ENCODE results near the gene MUSTN1.

Gene MUSTN1

DNA sequence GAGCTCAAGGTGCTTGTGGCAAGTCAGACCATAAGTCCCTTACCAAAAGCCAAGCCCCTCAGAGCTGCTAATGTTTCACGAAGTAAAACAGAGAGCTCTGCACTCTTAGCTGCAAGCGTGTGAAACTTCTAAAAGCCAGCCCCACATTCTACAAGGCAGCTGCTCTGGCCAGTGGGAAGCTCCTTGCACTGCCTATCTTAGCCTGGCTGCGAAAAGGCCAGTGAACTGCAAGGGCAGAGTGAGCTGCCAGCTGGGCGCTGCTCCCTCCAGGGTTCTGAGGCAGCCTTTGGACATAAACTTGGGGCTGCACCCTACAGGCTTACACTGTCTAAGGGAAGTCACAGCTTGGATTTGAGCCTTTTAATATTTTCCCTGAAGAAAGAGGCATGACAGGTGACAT lies 2.2 kb upstream of the MUSTN1 start:
- peaks cover 12% of the 10 kb centered on the region for H3K36me3 Mint-ChIP-seq
- CTCF ChIA-PET, result interaction anchor here (1.2 to 2.5 kb wide), 4 partner anchors 10 to 43 kb away, joined by 3 to 9 read pairs (median 4); no protein-coding TSS in a partner anchor
- no peaks in the 10 kb centered on the region for H3K9me3 Mint-ChIP-seq
- no peak overlapping the region for H3K27ac Mint-ChIP-seq
- DNase-seq, result no peak
- H3K27me3 Mint-ChIP-seq, result no peaks in the 10 kb centered on the region
- peaks cover 33% of the 10 kb centered on the region for H3K4me1 Mint-ChIP-seq
- no peak overlapping the region for H3K4me3 Mint-ChIP-seq

GRCh38 chr3:52836471-52836845 lies 1.6 kb upstream of the MUSTN1 start:
- CTCF ChIA-PET, result interaction anchor here (1.2 kb wide), 1 partner anchor 16 kb away, joined by 4 read pairs; no protein-coding TSS in a partner anchor
- H3K27ac Mint-ChIP-seq, result no peak overlapping the region
- no peak for DNase-seq
- H3K27me3 Mint-ChIP-seq, result no peaks in the 10 kb centered on the region
- no peak overlapping the region for H3K4me3 Mint-ChIP-seq
- H3K36me3 Mint-ChIP-seq, result peaks cover 8% of the 10 kb centered on the region
- H3K9me3 Mint-ChIP-seq, result no peaks in the 10 kb centered on the region
- H3K4me1 Mint-ChIP-seq, result peaks cover 33% of the 10 kb centered on the region

- DNase-seq, result no peak
- Mint-ChIP-seq H3K4me3 (no peak overlapping the region), H3K27ac (no peak overlapping the region), H3K4me1 (peaks cover 35% of the 10 kb centered on the region), H3K36me3 (peaks cover 8% of the 10 kb centered on the region), H3K27me3 (no peaks in the 10 kb centered on the region), H3K9me3 (no peaks in the 10 kb centered on the region)
- CTCF ChIA-PET, result no interaction called here
These were observed 1.1 kb upstream of the MUSTN1 start for GRCh38 chr3:52835766-52836470.

DNA sequence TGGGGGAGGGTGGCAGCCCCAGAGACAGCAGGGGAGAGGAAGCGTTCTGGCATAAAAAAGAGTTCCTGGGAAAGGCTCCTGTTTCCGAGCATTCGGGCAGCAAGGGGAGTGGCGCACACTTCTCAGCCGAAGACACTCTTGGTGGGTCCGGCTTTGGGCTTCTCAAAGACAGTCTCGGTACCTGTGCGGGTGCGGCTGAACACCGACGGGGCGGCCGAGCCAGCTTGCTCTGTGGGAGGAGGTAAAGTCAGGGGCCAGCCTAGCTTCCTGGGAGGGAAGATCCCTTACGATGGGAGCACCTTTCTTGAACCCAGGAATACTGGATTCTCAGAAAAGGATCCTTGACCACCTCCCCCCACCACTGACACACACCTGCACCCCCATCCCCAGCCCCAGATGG lies 1.6 kb downstream of the MUSTN1 start:
- H3K9me3 Mint-ChIP-seq, result no peaks in the 10 kb centered on the region
- peaks cover 18% of the 10 kb centered on the region for H3K4me1 Mint-ChIP-seq
- H3K27ac Mint-ChIP-seq, result no peak overlapping the region
- H3K36me3 Mint-ChIP-seq, result peaks cover 4% of the 10 kb centered on the region
- H3K27me3 Mint-ChIP-seq, result no peaks in the 10 kb centered on the region
- H3K4me3 Mint-ChIP-seq, result no peak overlapping the region
- CTCF ChIA-PET, result no interaction called here
- no peak for DNase-seq

- Mint-ChIP-seq H3K27ac (no peak overlapping the region), H3K36me3 (no peaks in the 10 kb centered on the region), H3K4me1 (peaks cover 3% of the 10 kb centered on the region), H3K27me3 (no peaks in the 10 kb centered on the region), H3K4me3 (no peak overlapping the region), H3K9me3 (no peaks in the 10 kb centered on the region)
- no peak for DNase-seq
- CTCF ChIA-PET, result interaction anchor here (1.1 kb wide), 1 partner anchor 12 kb away, joined by 3 read pairs; no protein-coding TSS in a partner anchor
These were observed 3.1 kb downstream of the MUSTN1 start for GRCh38 chr3:52831500-52832301.

DNA sequence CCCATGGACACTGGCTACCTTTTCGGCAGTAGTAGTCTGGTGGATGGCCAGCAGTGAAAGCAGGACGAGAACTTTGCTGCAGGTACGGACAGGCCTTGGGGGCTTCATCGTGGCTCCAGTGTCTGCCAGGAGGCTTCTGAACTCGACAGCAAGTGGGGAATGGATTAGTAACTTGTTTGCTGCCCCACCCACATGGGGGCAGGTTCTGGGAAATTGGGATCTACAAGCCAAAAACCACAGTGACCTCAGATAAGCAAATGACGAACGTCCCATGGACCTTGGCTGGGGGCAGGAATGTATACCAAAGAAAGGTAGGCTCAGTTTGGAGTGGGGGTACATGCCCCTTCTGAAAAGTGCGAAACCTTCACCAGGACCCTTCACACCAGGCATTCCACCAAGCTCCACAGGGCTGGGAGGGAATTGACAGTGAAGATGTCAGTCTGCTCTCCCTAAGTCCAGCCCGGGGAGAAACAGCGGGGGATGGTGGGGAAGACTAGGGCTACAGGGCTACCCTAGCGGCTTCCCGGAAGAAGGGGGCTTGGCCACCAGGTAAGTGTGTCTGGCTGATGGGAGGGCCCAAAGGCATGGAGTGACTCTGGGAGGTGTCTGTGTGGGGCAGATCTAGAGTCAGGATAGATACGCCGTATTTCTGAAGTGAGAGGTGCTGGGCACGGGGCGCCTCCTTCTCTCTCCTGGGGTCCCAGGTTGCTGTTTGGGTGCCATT lies 4.1 kb downstream of the MUSTN1 start, which contains the start of gene ITIH4:
TSS of gene ITIH4 (minus strand) at position 138 of the 724 bp plus-strand sequence. CDS start at position 108, 30 bp downstream.
- Mint-ChIP-seq H3K27me3 (no peaks in the 10 kb centered on the region), H3K4me3 (no peak within 1 kb of the TSS), H3K4me1 (peaks cover 2% of the 10 kb centered on the region), H3K36me3 (no peaks in the 10 kb centered on the region), H3K9me3 (no peaks in the 10 kb centered on the region), H3K27ac (no peak within 1 kb of the TSS)
- CTCF ChIA-PET, result no interaction called here
- no peak for DNase-seq

GRCh38 chr3:52829906-52830463 lies 4.8 kb downstream of the MUSTN1 start:
- H3K4me1 Mint-ChIP-seq, result peaks cover 2% of the 10 kb centered on the region
- CTCF ChIA-PET, result interaction anchor here (1.3 kb wide), 2 partner anchors 9 to 11 kb away, joined by 3 read pairs; no protein-coding TSS in a partner anchor
- no peak for DNase-seq
- H3K27ac Mint-ChIP-seq, result no peak overlapping the region
- no peaks in the 10 kb centered on the region for H3K36me3 Mint-ChIP-seq
- H3K4me3 Mint-ChIP-seq, result no peak overlapping the region
- no peaks in the 10 kb centered on the region for H3K9me3 Mint-ChIP-seq
- no peaks in the 10 kb centered on the region for H3K27me3 Mint-ChIP-seq

DNA sequence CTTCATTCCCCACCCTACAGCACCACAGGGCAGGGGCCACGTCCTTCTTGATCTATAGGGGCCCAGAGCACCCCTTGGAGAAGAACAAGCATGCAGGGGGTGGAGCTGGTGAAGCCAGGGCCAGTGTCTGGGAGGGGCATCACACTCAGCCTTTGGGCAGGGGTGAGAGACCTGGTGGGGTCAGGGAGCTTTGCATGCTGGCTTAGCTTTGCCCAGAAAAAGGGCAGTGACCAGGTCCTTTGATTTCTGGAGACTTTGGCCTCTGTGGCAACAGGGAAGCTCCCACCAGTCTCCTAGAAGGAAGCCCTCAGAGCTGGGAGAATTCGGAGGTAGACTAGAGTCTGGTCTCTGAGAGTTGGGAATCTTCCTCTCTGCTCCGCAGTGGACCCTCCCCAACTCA lies 5.3 kb downstream of the MUSTN1 start:
- CTCF ChIA-PET, result interaction anchor here (1.3 kb wide), 2 partner anchors 9 to 11 kb away, joined by 3 read pairs; no protein-coding TSS in a partner anchor
- H3K9me3 Mint-ChIP-seq, result no peaks in the 10 kb centered on the region

DNA sequence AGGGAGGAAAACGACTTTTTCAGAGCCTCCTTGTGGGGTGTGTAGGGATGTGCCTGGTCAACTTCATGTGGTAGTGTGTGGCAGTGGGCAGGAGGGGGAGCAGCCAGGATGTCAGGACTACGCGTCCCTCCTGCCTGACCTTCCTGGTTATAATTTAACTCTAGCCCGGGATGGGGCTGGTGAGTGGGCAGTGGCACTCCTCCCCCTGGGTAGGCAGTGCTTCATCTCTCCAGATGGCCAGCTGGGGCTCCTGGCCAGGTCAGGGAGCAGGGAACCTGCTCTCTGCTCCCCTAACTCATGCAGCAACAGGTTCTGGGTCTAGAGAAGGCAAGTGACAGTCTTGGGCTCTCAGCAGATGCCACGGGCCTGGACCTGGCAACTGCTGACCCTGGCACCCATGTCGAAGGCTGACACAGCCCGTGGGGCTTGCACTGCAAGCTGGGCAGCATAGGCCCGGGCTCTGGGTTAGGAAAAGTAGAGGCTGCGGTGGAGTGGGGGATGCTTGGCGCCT lies 6.9 kb downstream of the MUSTN1 start:
- no peak for DNase-seq
- H3K36me3 Mint-ChIP-seq, result no peaks in the 10 kb centered on the region
- CTCF ChIA-PET, result no interaction called here
- H3K27me3 Mint-ChIP-seq, result no peaks in the 10 kb centered on the region
- H3K9me3 Mint-ChIP-seq, result no peaks in the 10 kb centered on the region
- H3K4me3 Mint-ChIP-seq, result no peak overlapping the region
- no peak overlapping the region for H3K27ac Mint-ChIP-seq
- H3K4me1 Mint-ChIP-seq, result peaks cover 2% of the 10 kb centered on the region

More for the DNA sequence above, 5.3 kb downstream of the MUSTN1 start:
- no peak overlapping the region for H3K27ac Mint-ChIP-seq
- H3K4me3 Mint-ChIP-seq, result no peak overlapping the region
- no peaks in the 10 kb centered on the region for H3K36me3 Mint-ChIP-seq
- peaks cover 2% of the 10 kb centered on the region for H3K4me1 Mint-ChIP-seq
- DNase-seq, result no peak
- H3K27me3 Mint-ChIP-seq, result no peaks in the 10 kb centered on the region

DNA sequence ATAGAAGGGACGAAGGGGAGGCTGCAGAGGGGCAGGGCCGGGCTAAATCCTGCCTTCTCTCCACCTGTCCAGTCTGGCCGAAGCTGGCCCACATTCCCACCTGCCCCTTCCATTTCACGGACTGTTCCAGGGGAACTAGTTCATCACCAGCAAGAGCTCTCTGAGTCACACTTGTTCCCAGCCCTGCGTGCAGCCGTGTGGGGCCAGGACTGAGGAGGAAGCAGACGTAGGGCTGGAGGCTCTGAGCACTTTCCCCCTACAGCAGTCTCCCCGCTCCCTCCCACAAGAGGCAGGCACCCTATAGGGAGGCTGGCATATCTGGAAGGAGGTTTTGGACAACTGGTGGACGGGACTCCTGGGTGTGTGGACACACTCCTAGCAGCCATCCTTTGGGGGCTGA lies 7.4 kb downstream of the MUSTN1 start:
- Mint-ChIP-seq H3K27ac (no peak overlapping the region), H3K4me1 (peaks cover 2% of the 10 kb centered on the region), H3K9me3 (no peaks in the 10 kb centered on the region), H3K36me3 (no peaks in the 10 kb centered on the region), H3K4me3 (no peak overlapping the region), H3K27me3 (no peaks in the 10 kb centered on the region)
- CTCF ChIA-PET, result interaction anchor here (1.4 kb wide), 1 partner anchor 10 kb away, joined by 3 read pairs; no protein-coding TSS in a partner anchor
- DNase-seq, result no peak

DNA sequence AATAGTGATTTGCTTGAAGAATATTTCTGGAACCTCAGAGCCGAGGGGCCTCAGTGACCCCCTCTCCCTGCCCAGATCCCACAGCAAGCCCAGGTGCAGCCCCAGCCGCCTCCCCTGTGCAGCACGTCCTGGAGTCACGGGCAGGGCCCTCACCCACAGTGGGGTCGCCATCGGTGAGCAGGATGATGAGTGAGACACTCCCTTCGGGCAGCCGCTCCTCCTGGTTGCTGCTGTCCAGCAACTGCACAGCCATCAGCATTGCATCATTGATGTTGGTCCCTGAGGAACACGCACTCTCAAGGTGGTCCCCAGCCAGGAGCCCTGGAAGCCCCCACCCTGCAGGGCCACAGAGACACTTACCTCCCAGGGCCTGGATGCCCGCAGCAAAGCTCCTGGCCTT lies 10.8 kb downstream of the MUSTN1 start:
- no peaks in the 10 kb centered on the region for H3K27me3 Mint-ChIP-seq
- no peak for DNase-seq
- H3K4me1 Mint-ChIP-seq, result no peaks in the 10 kb centered on the region
- H3K9me3 Mint-ChIP-seq, result no peaks in the 10 kb centered on the region
- H3K4me3 Mint-ChIP-seq, result no peak overlapping the region
- no peaks in the 10 kb centered on the region for H3K36me3 Mint-ChIP-seq
- H3K27ac Mint-ChIP-seq, result no peak overlapping the region
- CTCF ChIA-PET, result no interaction called here

- DNase-seq, result no peak
- H3K9me3 Mint-ChIP-seq, result no peaks in the 10 kb centered on the region
- H3K27ac Mint-ChIP-seq, result no peak overlapping the region
- H3K4me3 Mint-ChIP-seq, result no peak overlapping the region
- no peaks in the 10 kb centered on the region for H3K4me1 Mint-ChIP-seq
- no peaks in the 10 kb centered on the region for H3K27me3 Mint-ChIP-seq
- H3K36me3 Mint-ChIP-seq, result no peaks in the 10 kb centered on the region
- CTCF ChIA-PET, result interaction anchor here (0.9 to 2.3 kb wide), 3 partner anchors 16 to 397 kb away, joined by 3 to 9 read pairs (median 7); no protein-coding TSS in a partner anchor
These were observed 12.5 kb downstream of the MUSTN1 start for GRCh38 chr3:52822363-52822762.

DNA sequence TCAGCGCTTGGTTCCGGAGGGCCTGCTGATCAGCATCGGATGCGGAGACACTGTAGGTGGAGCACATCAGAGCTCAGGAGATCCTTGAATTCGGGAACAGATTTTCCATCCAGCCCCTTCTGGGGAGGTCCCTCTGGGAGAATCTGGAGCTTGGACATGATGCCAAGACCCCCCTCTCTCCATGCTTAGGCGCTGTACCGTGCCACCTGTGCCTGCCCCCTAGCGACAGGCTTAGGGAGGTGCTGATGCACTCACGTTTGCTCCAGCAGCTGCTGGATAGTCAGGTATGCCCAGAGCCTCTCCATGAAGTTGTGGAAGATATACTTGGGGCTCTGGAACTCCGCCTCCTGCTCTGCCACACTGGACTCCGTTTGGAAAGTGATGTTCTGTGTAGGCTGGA lies 14.1 kb downstream of the MUSTN1 start:
- Mint-ChIP-seq H3K27me3 (no peaks in the 10 kb centered on the region), H3K4me3 (no peak overlapping the region), H3K36me3 (no peaks in the 10 kb centered on the region), H3K9me3 (no peaks in the 10 kb centered on the region), H3K27ac (no peak overlapping the region), H3K4me1 (no peaks in the 10 kb centered on the region)
- peak; percentile 44 for DNase-seq
- CTCF ChIA-PET, result interaction anchor here (0.7 to 2.3 kb wide), 16 partner anchors 8 to 351 kb away, joined by 3 to 9 read pairs (median 3); partner anchors contain the start of gene MUSTN1

Data from activated naive CD4-positive, alpha-beta T cell treated with anti-CD3 and anti-CD28 coated beads, Interleukin-2, amount 10 ng/mL, durations not matched to agents 7 days and 5 days (primary cell).